ENCODE results near the gene MAN2A2.

Gene MAN2A2

GRCh38 chr15:90883976-90884718 lies 19.0 kb upstream of the MAN2A2 start, which contains the start of gene FES:
FES (plus strand) TSS chr15:90884504; CDS start chr15:90885046, 542 bp downstream.
- no peak for ATAC-seq
- no peak for TF ChIP-seq CSRNP3 (CRISPR knock-in tag; IDR thresholded peaks at IDR 0.05)
- TF ChIP-seq SNAI2 (CRISPR knock-in tag; IDR thresholded peaks at IDR 0.05), result no peak
- TF ChIP-seq CREB5 (CRISPR knock-in tag; IDR thresholded peaks at IDR 0.05; ENCODE audit: low read depth), result no peak
- no peak for TF ChIP-seq RARB (CRISPR knock-in tag; IDR thresholded peaks at IDR 0.05)
- TF ChIP-seq, protein P1, sequence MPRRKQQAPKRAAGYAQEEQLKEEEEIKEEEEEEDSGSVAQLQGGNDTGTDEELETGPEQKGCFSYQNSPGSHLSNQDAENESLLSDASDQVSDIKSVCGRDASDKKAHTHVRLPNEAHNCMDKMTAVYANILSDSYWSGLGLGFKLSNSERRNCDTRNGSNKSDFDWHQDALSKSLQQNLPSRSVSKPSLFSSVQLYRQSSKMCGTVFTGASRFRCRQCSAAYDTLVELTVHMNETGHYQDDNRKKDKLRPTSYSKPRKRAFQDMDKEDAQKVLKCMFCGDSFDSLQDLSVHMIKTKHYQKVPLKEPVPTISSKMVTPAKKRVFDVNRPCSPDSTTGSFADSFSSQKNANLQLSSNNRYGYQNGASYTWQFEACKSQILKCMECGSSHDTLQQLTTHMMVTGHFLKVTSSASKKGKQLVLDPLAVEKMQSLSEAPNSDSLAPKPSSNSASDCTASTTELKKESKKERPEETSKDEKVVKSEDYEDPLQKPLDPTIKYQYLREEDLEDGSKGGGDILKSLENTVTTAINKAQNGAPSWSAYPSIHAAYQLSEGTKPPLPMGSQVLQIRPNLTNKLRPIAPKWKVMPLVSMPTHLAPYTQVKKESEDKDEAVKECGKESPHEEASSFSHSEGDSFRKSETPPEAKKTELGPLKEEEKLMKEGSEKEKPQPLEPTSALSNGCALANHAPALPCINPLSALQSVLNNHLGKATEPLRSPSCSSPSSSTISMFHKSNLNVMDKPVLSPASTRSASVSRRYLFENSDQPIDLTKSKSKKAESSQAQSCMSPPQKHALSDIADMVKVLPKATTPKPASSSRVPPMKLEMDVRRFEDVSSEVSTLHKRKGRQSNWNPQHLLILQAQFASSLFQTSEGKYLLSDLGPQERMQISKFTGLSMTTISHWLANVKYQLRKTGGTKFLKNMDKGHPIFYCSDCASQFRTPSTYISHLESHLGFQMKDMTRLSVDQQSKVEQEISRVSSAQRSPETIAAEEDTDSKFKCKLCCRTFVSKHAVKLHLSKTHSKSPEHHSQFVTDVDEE (CRISPR knock-in tag; IDR thresholded peaks at IDR 0.05), result no peak
- no peak for TF ChIP-seq PATZ1 (CRISPR knock-in tag; IDR thresholded peaks at IDR 0.05; ENCODE audit: borderline replicate concordance)
- no peak for TF ChIP-seq CSDC2 (CRISPR knock-in tag; IDR thresholded peaks at IDR 0.05)
- TF ChIP-seq ESRRG (CRISPR knock-in tag; IDR thresholded peaks at IDR 0.05), result no peak
- no peak for TF ChIP-seq BACH2 (CRISPR knock-in tag; IDR thresholded peaks at IDR 0.05; ENCODE audit: borderline replicate concordance)
- no peak for TF ChIP-seq ZNF8 (CRISPR knock-in tag; IDR thresholded peaks at IDR 0.05)
- no peak for TF ChIP-seq ARNTL (CRISPR knock-in tag; IDR thresholded peaks at IDR 0.05; ENCODE audit: borderline replicate concordance, low read depth)
- no peak for TF ChIP-seq ISL1 (CRISPR knock-in tag; IDR thresholded peaks at IDR 0.05)
- TF ChIP-seq, protein P2, sequence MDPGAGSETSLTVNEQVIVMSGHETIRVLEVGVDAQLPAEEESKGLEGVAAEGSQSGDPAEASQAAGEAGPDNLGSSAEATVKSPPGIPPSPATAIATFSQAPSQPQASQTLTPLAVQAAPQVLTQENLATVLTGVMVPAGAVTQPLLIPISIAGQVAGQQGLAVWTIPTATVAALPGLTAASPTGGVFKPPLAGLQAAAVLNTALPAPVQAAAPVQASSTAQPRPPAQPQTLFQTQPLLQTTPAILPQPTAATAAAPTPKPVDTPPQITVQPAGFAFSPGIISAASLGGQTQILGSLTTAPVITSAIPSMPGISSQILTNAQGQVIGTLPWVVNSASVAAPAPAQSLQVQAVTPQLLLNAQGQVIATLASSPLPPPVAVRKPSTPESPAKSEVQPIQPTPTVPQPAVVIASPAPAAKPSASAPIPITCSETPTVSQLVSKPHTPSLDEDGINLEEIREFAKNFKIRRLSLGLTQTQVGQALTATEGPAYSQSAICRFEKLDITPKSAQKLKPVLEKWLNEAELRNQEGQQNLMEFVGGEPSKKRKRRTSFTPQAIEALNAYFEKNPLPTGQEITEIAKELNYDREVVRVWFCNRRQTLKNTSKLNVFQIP (CRISPR knock-in tag; IDR thresholded peaks at IDR 0.05; ENCODE audit: borderline replicate concordance, low read depth), result no peak
- TF ChIP-seq TCF4 (CRISPR knock-in tag; IDR thresholded peaks at IDR 0.05; ENCODE audit: borderline replicate concordance), result no peak
- TF ChIP-seq ZC3H10 (CRISPR knock-in tag; IDR thresholded peaks at IDR 0.05), result no peak
- TF ChIP-seq GLIS3 (CRISPR knock-in tag; IDR thresholded peaks at IDR 0.05), result no peak

- ATAC-seq, result no peak
- TF ChIP-seq OSR1 (CRISPR knock-in tag; IDR thresholded peaks at IDR 0.05) (no peak), ARNTL (CRISPR knock-in tag; IDR thresholded peaks at IDR 0.05; ENCODE audit: borderline replicate concordance, low read depth) (no peak), TCF4 (CRISPR knock-in tag; IDR thresholded peaks at IDR 0.05; ENCODE audit: borderline replicate concordance) (no peak), ISL1 (CRISPR knock-in tag; IDR thresholded peaks at IDR 0.05) (no peak), TOX (CRISPR knock-in tag; IDR thresholded peaks at IDR 0.05; ENCODE audit: borderline replicate concordance) (no peak), ZFP3 (CRISPR knock-in tag; IDR thresholded peaks at IDR 0.05) (no peak), CSRNP3 (CRISPR knock-in tag; IDR thresholded peaks at IDR 0.05) (no peak), ZNF565 (CRISPR knock-in tag; conservative IDR thresholded peaks at IDR 0.05; ENCODE audit: low read depth) (no peak), ZC3H10 (CRISPR knock-in tag; IDR thresholded peaks at IDR 0.05) (no peak), BACH2 (CRISPR knock-in tag; IDR thresholded peaks at IDR 0.05; ENCODE audit: borderline replicate concordance) (no peak), GLIS3 (CRISPR knock-in tag; IDR thresholded peaks at IDR 0.05) (no peak), PPARA (CRISPR knock-in tag; IDR thresholded peaks at IDR 0.05; ENCODE audit: borderline replicate concordance) (no peak), PATZ1 (CRISPR knock-in tag; IDR thresholded peaks at IDR 0.05; ENCODE audit: borderline replicate concordance) (no peak), ZNF8 (CRISPR knock-in tag; IDR thresholded peaks at IDR 0.05) (no peak)
- TF ChIP-seq, protein P1 (CRISPR knock-in tag; IDR thresholded peaks at IDR 0.05), result no peak
Measured at GRCh38 chr15:90884719-90885431, 18.2 kb upstream of the MAN2A2 start.

Measured in SK-N-SH treated with all-trans-retinoic acid at 6 μM for 48 hours (cell line).